Left kidney (tissue), 2 donors: ENCODE results near the gene SLC11A1. TPM values are rescaled to one million over a fixed set of nuclear protein-coding genes. Genes with fewer than 3 reads are reported as not detected.

Experiments
- DNase-seq: peaks from one replicate; pipeline ENCODE4 v3.0.0-alpha.2; 2013
- polyA plus RNA-seq: library from polyadenylated mRNA; unstranded; fragments of 120-200 nt; gene quantifications from one replicate; pipeline ENCODE4 v1.2.1, GENCODE V29; 2013; ENCODE audit not compliant: insufficient read length

SLC11A1 gene
- polyA plus RNA-seq, 1 donor = 0.58 TPM

DNA sequence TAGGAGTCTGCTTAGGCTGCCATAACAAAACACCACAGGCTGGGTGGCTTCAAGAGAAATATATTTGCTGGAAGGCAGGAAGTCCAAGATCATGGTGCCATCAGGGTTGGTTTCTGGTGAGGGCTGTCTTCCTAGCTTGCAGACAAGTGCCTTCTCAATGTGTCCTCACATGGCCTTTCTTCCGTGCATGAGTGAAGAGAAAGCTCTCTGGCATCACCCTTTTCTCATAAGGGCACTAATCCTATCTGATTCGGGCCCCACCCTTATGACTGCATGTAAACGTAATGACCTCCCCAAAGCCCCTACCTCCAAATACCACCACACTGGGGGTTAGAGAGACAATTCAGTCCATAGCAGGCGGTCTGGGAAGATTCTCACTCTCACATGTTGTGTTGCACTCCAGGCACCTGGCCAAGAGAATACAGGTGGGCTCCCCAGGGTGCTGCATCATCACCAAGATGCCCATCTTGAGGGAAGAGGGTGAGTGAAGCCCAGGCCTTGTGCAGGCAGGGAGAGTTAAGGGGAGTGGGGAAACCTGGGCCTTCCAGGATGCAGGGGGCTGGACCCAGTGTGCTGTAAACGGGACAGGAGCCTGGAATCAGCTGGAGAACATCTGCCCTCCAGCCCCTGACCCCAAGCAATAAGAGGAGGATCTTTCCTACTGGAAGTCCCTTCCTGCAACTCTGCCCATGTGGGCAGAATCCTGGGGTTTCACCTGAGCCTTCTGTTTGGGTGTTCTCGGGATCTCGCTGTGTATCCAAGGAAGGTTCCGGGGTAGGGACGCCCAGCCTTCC lies 15.3 kb upstream of the SLC11A1 start:
- no peak for DNase-seq

DNA sequence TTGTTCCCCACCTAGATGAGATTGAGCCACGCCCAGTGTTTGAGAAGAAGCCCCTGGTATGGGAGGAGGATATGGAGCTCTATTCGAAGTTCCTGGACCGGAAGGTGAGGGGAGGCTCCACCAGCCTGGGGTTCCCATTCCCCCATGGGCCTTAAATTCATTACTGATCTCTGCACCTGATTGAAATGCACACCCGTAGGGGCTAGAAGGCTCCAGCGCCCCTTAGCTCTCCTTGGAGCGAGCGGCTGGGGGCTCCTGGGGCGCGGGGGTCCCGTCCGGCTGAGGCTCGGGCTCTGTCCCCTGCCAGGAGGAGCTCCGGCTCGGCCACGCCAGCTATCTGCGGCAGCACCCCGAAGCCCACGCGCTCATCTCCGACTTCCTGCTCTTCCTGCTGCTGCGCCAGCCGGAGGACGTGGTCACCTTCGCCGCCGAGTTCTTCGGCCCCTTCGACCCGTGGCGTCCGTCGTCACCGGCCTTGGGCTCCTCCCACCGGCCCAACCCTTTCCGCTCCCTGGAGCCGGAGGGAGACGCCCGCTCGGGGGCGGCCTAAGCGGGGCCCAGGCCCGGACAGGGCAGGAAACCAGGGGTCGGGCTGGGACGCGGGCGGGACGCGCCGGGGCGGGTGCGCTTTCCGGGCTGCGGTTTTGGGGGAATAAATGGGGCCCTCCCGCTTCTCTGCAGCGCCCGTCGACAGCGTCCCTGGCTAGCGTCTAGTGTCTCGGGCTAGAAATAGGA lies 14.5 kb upstream of the SLC11A1 start:
- peak; percentile 88 for DNase-seq

- no peak for DNase-seq
These were observed 13.9 kb upstream of the SLC11A1 start for GRCh38 chr2:218368150-218368528.

- DNase-seq = no peak
These were observed 13.4 kb upstream of the SLC11A1 start for GRCh38 chr2:218368621-218369153.

DNA sequence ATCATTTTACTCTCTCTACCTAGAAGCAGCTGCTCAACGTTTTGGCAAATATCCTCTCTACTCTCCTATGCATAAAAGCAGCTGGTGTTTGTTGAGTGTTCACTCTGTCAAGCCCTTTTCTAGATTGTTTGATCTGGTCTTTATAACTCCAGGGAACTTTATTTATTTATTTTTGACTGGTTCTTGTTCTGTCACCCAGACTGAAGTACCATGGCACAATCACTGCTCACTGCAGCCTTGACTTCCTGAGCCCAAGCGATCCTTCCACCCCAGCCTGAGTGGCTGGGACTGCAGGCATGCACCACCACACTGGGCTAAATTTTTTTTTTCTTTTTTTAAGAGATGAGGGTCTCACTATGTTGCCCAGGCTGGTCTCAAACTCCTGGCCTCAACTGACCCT lies 12.7 kb upstream of the SLC11A1 start:
- DNase-seq = no peak

GRCh38 chr2:218370410-218371063 lies 11.5 kb upstream of the SLC11A1 start:
- DNase-seq = no peak

GRCh38 chr2:218371983-218372350 lies 10.1 kb upstream of the SLC11A1 start:
- no peak for DNase-seq

GRCh38 chr2:218374795-218375194 lies 7.3 kb upstream of the SLC11A1 start:
- no peak for DNase-seq

DNA sequence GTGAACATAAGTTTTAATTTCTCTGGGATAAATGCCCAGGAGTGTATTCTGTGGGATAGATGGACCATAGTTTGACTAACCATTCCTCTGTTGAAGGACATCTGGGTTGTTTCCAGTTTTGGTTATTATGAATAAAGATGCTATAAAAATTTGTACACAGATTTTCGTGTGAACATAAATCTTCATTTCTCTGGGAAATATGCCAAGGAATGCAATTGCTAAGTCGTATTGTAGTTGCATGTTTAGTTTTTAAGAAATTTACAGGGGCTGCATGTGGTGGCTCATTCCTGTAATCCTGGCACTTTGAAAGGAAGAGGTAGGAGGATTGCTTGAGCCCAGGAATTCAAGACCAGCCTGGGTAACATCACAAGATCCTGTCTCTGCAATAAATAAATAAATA lies 6.9 kb upstream of the SLC11A1 start:
- no peak for DNase-seq

GRCh38 chr2:218378053-218378452 lies 4.0 kb upstream of the SLC11A1 start:
- no peak for DNase-seq

- DNase-seq = no peak
These were observed 712 bp downstream of the SLC11A1 start for GRCh38 chr2:218382785-218383184.

- DNase-seq = no peak
These were observed 1.9 kb downstream of the SLC11A1 start for GRCh38 chr2:218383892-218384519.

DNA sequence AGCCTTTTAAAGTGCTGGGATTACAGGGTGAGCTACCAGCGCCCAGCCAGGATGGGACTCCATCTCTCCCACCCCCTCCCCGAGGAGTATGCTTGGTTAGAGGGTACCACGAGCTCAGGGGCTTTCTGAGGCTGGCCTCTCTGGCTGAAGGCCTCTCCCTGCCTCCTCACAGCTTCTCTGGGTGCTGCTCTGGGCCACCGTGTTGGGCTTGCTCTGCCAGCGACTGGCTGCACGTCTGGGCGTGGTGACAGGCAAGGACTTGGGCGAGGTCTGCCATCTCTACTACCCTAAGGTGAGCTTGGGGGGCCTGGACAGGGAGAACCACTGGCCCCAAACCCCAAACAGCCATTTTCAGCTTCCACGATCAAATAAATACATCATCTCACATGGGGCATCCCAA lies 2.9 kb downstream of the SLC11A1 start:
- DNase-seq = no peak

- no peak for DNase-seq
These were observed 4.7 kb downstream of the SLC11A1 start for GRCh38 chr2:218386505-218387368.

DNA sequence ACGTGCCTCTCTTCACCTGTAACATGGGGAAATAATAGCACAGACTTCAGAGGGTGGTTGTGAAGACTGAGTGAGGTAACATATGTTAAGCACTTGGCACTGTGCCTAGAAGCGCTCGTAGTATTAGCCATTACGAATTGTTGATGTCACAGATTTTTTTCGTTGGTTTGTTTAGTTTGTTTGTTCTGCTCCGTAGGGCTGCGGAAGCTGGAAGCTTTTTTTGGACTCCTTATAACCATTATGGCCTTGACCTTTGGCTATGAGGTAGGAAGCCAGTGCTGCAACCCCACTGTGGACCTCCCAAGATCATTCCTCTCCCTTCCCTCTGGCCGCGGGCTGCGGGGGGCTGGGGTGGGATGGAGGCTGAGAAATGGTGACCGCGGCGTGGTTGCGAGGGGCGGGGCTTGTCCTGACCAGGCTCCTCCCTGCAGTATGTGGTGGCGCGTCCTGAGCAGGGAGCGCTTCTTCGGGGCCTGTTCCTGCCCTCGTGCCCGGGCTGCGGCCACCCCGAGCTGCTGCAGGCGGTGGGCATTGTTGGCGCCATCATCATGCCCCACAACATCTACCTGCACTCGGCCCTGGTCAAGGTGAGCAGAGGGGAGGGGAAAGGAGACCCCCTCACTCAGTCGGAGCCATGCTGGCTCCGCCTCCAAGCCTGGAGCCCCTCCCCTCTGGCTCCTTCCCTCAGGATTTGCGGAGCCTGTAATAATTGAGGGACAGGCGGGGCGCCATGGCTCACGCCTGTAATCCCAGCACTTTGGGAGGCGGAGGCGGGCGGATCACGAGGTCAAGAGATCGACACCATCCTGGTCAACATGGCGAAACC lies 5.5 kb downstream of the SLC11A1 start:
- peak; percentile 85 for DNase-seq

- DNase-seq = no peak
These were observed 7.5 kb downstream of the SLC11A1 start for GRCh38 chr2:218389333-218390150.

DNA sequence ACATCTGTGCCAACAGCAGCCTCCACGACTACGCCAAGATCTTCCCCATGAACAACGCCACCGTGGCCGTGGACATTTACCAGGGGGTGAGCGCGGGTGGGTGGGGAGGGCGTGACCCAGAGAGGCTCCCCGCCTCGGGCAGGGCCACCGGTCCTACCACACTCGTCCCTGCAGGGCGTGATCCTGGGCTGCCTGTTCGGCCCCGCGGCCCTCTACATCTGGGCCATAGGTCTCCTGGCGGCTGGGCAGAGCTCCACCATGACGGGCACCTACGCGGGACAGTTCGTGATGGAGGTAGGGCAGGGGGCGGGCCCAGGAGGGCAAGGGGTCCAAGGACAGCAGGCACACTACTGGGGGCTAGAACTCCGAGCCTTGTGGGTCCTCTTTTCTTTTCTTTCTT lies 9.1 kb downstream of the SLC11A1 start:
- DNase-seq = no peak

DNA sequence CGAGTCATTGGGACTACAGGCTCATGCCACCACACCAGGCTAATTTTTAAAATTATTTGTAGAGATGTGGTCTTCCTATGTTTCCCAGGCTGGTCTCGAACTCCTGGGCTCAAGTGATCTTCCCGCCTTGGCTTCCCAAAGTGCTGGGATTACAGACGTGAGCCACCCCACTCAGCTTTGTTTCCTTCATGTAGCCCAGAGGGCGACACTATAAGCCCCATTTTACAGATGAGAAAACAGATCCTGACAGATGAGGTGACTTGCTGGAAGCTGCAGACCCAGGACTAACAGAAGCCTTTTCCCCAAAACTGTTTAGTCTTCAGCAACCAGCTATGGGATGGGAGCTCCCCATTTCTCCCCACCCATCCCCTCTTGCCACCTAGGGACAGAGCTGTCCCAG lies 10.4 kb downstream of the SLC11A1 start:
- no peak for DNase-seq

DNA sequence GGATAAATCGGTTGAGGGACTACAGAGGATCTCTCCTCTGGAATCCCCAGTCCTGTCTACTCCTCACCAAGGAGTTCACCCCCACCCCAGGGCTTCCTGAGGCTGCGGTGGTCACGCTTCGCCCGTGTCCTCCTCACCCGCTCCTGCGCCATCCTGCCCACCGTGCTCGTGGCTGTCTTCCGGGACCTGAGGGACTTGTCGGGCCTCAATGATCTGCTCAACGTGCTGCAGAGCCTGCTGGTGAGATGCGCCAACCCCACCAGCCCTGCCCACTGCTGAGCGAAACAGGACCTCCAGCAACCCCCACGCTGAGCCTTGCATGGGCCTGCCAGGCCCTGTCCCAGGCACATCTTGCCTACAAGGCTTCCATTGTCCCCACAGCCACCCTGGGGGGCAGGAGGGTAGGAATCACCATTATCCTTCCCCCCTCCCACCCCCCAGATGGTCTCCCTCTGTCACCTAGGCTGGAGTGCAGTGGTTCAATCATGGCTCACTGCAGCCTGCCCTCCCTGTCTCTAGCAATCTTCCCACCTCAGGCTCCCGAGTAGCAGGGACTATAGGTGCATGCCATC lies 10.9 kb downstream of the SLC11A1 start:
- DNase-seq = no peak
